H1 (cell line): Measurements from ENCODE around the gene CFAP65. TPM values are rescaled to one million over a fixed set of nuclear protein-coding genes. Genes with fewer than 3 reads are reported as not detected.

ENCODE experiments used
- ATF3 ChIP-seq: IDR thresholded peaks from 2 replicates; pipeline ENCODE4 v1.6.1; 2011; ENCODE audit warnings: low read depth, mild to moderate bottlenecking, low read length; ENCODE audit not compliant: insufficient read depth
- BRCA1 ChIP-seq: IDR thresholded peaks from 2 replicates; pipeline ENCODE4 v1.6.1; 2012; ENCODE audit warnings: low read depth, low read length, improper control_type of control experiment
- HDAC2 ChIP-seq, 2 experiments: fragments of 300-600 bp in 1 of 2; sonication (generic) in 1 of 2; IDR thresholded peaks; 2 replicates each; pipeline ENCODE4 v1.6.1; 2011 to 2012; ENCODE audit warnings: low read depth in 2 of 2, low read length in 2 of 2, mild to moderate bottlenecking in 2 of 2, moderate library complexity in 2 of 2, borderline replicate concordance in 1 of 2, inconsistent platforms in 1 of 2
- HDAC6 ChIP-seq: IDR thresholded peaks from one replicate; pipeline ENCODE4 v1.7.1; 2012; ENCODE audit warnings: low read depth, mild to moderate bottlenecking, inconsistent platforms, low read length, moderate library complexity
- KDM5A ChIP-seq: fragments of 200-600 bp; IDR thresholded peaks from 2 replicates; pipeline ENCODE4 v1.7.1; 2012; ENCODE audit warnings: mild to moderate bottlenecking, low read length, inconsistent platforms, mixed read lengths
- RFX5 ChIP-seq: IDR thresholded peaks from 2 replicates; pipeline ENCODE4 v1.6.1; 2011; ENCODE audit warnings: low read depth, low read length, improper control_type of control experiment, borderline replicate concordance
- TAF1 ChIP-seq: IDR thresholded peaks from 2 replicates; pipeline ENCODE4 v1.6.1; 2011; ENCODE audit warnings: mild to moderate bottlenecking, low read depth, low read length
- polyA plus RNA-seq, 7 experiments: library from polyadenylated mRNA; depleted of rRNA in 3 of 7; stranded (reverse) in 5 of 7; unstranded in 2 of 7; fragments of >200 nt in 5 of 7; fragments of 200-250 nt in 2 of 7; gene quantifications; 1 replicate in 5 of 7; 2 replicates in 1 of 7; 4 replicates in 1 of 7; pipeline versions ENCODE4 v1.2.1 to v1.2.3, GENCODE V29; 2011 to 2013; ENCODE audit warnings: missing spikeins in 2 of 7, mixed read lengths in 2 of 7
- total RNA-seq: library from RNA; stranded (reverse); fragmentation: NEBNext Ultra II Directional; extraction: Animal tissue kit (Norgen Biotek cat#: 25700); gene quantifications from 2 replicates; pipeline ENCODE4 v1.2.1, GENCODE V29; 2021
- TF ChIP-seq, protein P1 (sequence below): fragments of 300-600 bp; sonication (generic); IDR thresholded peaks from 2 replicates; pipeline ENCODE4 v1.7.1; 2012; ENCODE audit warnings: low read length, moderate library complexity, mild to moderate bottlenecking, inconsistent platforms; ENCODE audit not compliant: insufficient replicate concordance

CFAP65 gene
- total and polyA plus RNA-seq, 2 of the 8 experiments (the other 6 are each of a cell fraction or from before 2014, with no cell fraction given): 0.19 to 0.45 TPM

GRCh38 chr2:219060821-219061791 lies 19.8 kb upstream of the CFAP65 start, which contains the start of gene IHH (continued):
- TF ChIP-seq, protein P1, sequence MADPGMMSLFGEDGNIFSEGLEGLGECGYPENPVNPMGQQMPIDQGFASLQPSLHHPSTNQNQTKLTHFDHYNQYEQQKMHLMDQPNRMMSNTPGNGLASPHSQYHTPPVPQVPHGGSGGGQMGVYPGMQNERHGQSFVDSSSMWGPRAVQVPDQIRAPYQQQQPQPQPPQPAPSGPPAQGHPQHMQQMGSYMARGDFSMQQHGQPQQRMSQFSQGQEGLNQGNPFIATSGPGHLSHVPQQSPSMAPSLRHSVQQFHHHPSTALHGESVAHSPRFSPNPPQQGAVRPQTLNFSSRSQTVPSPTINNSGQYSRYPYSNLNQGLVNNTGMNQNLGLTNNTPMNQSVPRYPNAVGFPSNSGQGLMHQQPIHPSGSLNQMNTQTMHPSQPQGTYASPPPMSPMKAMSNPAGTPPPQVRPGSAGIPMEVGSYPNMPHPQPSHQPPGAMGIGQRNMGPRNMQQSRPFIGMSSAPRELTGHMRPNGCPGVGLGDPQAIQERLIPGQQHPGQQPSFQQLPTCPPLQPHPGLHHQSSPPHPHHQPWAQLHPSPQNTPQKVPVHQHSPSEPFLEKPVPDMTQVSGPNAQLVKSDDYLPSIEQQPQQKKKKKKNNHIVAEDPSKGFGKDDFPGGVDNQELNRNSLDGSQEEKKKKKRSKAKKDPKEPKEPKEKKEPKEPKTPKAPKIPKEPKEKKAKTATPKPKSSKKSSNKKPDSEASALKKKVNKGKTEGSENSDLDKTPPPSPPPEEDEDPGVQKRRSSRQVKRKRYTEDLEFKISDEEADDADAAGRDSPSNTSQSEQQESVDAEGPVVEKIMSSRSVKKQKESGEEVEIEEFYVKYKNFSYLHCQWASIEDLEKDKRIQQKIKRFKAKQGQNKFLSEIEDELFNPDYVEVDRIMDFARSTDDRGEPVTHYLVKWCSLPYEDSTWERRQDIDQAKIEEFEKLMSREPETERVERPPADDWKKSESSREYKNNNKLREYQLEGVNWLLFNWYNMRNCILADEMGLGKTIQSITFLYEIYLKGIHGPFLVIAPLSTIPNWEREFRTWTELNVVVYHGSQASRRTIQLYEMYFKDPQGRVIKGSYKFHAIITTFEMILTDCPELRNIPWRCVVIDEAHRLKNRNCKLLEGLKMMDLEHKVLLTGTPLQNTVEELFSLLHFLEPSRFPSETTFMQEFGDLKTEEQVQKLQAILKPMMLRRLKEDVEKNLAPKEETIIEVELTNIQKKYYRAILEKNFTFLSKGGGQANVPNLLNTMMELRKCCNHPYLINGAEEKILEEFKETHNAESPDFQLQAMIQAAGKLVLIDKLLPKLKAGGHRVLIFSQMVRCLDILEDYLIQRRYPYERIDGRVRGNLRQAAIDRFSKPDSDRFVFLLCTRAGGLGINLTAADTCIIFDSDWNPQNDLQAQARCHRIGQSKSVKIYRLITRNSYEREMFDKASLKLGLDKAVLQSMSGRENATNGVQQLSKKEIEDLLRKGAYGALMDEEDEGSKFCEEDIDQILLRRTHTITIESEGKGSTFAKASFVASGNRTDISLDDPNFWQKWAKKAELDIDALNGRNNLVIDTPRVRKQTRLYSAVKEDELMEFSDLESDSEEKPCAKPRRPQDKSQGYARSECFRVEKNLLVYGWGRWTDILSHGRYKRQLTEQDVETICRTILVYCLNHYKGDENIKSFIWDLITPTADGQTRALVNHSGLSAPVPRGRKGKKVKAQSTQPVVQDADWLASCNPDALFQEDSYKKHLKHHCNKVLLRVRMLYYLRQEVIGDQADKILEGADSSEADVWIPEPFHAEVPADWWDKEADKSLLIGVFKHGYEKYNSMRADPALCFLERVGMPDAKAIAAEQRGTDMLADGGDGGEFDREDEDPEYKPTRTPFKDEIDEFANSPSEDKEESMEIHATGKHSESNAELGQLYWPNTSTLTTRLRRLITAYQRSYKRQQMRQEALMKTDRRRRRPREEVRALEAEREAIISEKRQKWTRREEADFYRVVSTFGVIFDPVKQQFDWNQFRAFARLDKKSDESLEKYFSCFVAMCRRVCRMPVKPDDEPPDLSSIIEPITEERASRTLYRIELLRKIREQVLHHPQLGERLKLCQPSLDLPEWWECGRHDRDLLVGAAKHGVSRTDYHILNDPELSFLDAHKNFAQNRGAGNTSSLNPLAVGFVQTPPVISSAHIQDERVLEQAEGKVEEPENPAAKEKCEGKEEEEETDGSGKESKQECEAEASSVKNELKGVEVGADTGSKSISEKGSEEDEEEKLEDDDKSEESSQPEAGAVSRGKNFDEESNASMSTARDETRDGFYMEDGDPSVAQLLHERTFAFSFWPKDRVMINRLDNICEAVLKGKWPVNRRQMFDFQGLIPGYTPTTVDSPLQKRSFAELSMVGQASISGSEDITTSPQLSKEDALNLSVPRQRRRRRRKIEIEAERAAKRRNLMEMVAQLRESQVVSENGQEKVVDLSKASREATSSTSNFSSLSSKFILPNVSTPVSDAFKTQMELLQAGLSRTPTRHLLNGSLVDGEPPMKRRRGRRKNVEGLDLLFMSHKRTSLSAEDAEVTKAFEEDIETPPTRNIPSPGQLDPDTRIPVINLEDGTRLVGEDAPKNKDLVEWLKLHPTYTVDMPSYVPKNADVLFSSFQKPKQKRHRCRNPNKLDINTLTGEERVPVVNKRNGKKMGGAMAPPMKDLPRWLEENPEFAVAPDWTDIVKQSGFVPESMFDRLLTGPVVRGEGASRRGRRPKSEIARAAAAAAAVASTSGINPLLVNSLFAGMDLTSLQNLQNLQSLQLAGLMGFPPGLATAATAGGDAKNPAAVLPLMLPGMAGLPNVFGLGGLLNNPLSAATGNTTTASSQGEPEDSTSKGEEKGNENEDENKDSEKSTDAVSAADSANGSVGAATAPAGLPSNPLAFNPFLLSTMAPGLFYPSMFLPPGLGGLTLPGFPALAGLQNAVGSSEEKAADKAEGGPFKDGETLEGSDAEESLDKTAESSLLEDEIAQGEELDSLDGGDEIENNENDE: no peak
- TF ChIP-seq BRCA1 (no peak), ATF3 (no peak), RFX5 (no peak), KDM5A (no peak), TAF1 (peak; percentile 44; the same call in 1 of the 2 replicates), HDAC6 (no peak), HDAC2 (IDR thresholded peaks at IDR 0.05; ENCODE audit: borderline replicate concordance in 1 of 2, low read depth in 2 of 2, low read length in 2 of 2) (no peak)
